GM12878 (cell line): ENCODE measurements around the gene PRTN3.

ENCODE experiments used
- BACH1 ChIP-seq: fragments of 450-650 bp; IDR thresholded peaks from 2 replicates; pipeline ENCODE4 v1.6.1; 2017; ENCODE audit warnings: mild to moderate bottlenecking, borderline replicate concordance
- CEBPB ChIP-seq, 2 experiments: fragments of 150-350 bp in 1 of 2; IDR thresholded peaks; 2 replicates each; pipeline ENCODE4 v1.6.1; 2012 to 2014; ENCODE audit warnings: low read depth in 2 of 2, low read length in 2 of 2, borderline replicate concordance in 1 of 2, inconsistent platforms in 1 of 2
- CTCF ChIP-seq, 3 experiments: IDR thresholded peaks in 2 of 3; conservative IDR thresholded peaks in 1 of 3; 2 replicates each; pipeline ENCODE4 v1.5.1; 2011; ENCODE audit warnings: low read depth in 3 of 3, low read length in 3 of 3, mild to moderate bottlenecking in 3 of 3, control low read depth in 2 of 3, moderate library complexity in 2 of 3, inconsistent platforms in 1 of 3, mixed read lengths in 1 of 3; ENCODE audit not compliant: control insufficient read depth in 2 of 3, insufficient read depth in 1 of 3; ENCODE audit errors: extremely low read depth in 1 of 3
- EZH2 ChIP-seq: IDR thresholded peaks from 2 replicates; pipeline ENCODE4 v1.6.1; 2012; ENCODE audit warnings: low read depth, mild to moderate bottlenecking, control low read depth, inconsistent platforms, low read length, borderline replicate concordance; ENCODE audit not compliant: control insufficient read depth
- FOS ChIP-seq: IDR thresholded peaks from 3 replicates; pipeline ENCODE4 v1.6.1; 2011; ENCODE audit warnings: borderline replicate concordance; ENCODE audit not compliant: insufficient read length; ENCODE audit errors: extremely low read depth
- POLR2A ChIP-seq: IDR thresholded peaks from 2 replicates; pipeline ENCODE4 v1.6.1; 2011; ENCODE audit warnings: low read depth, mild to moderate bottlenecking, low read length
- POLR2AphosphoS5 ChIP-seq: IDR thresholded peaks from 2 replicates; pipeline ENCODE4 v1.6.1; 2011; ENCODE audit warnings: mild to moderate bottlenecking, low read length, inconsistent platforms
- RCOR1 ChIP-seq: conservative IDR thresholded peaks from 2 replicates; pipeline ENCODE4 v1.6.1; 2012; ENCODE audit warnings: low read depth, low read length, improper control_type of control experiment
- SMAD1 ChIP-seq: fragments of 450-650 bp; IDR thresholded peaks from 2 replicates; pipeline ENCODE4 v1.6.1; 2018; ENCODE audit warnings: mild to moderate bottlenecking, low read depth; ENCODE audit not compliant: partially characterized antibody
- SMC3 ChIP-seq: IDR thresholded peaks from 2 replicates; pipeline ENCODE4 v1.6.1; 2011; ENCODE audit warnings: low read length, improper control_type of control experiment, borderline replicate concordance

- no peak for TF ChIP-seq EZH2
- TF ChIP-seq SMAD1 = no peak
- no peak for TF ChIP-seq CEBPB (IDR thresholded peaks at IDR 0.05; ENCODE audit: borderline replicate concordance in 1 of 2, low read depth in 2 of 2, low read length in 2 of 2)
- TF ChIP-seq POLR2AphosphoS5 = no peak
- TF ChIP-seq CTCF (IDR thresholded peaks at IDR 0.05 in 2 of 3, conservative IDR thresholded peaks at IDR 0.05 in 1 of 3; ENCODE audit: control insufficient read depth in 2 of 3, extremely low read depth in 1 of 3, insufficient read depth in 1 of 3, low read depth in 3 of 3, low read length in 3 of 3) = no peak
- TF ChIP-seq FOS = no peak
- no peak for TF ChIP-seq BACH1
- TF ChIP-seq SMC3 = no peak
- TF ChIP-seq POLR2A = peak; percentile 43; the same call in 1 of the 2 replicates
- no peak for TF ChIP-seq RCOR1
Observed at GRCh38 chr19:884420-885211, 43.8 kb downstream of the PRTN3 start.
